Panc1 (cell line): Measurements from ENCODE around the gene ARHGEF2. TPM values are rescaled to one million over a fixed set of nuclear protein-coding genes. Genes with fewer than 3 reads are reported as not detected.

Source experiments
- ATAC-seq: fragments of 200-7000 bp; cut with Tn5 transposase; 2 replicates; pipeline ENCODE4 v1.9.1; 2020; ENCODE audit warnings: mild to moderate bottlenecking, moderate library complexity
- BruUV-seq: library from RNA; stranded (reverse); fragments of 400-500 nt; replicated peaks from 2 replicates; lab custom pipeline; 2021; lab: Mats Ljungman, UMichigan
- CTCF ChIA-PET: fragments of 300-600 bp; sonication (Branson Sonifier 250); formaldehyde crosslinking; loops from one replicate; lab custom pipeline; 2022; ENCODE audit warnings: antibody characterized with exemption; lab: Charles Lee
- POLR2A ChIA-PET: fragments of 300-600 bp; sonication (Branson Sonifier 250); formaldehyde crosslinking; loops from one replicate; lab custom pipeline; 2022; ENCODE audit warnings: antibody characterized with exemption; lab: Charles Lee
- DNase-seq: peaks from one replicate; pipeline ENCODE4 v3.0.0-alpha.2; 2010; ENCODE audit warnings: low read depth, low spot score
- H3K27ac ChIP-seq: 2 replicates; pipeline ENCODE4 v1.5.1; 2011; ENCODE audit warnings: mild to moderate bottlenecking, low read length, inconsistent platforms
- H3K27me3 ChIP-seq: fragments of 200-500 bp; sonication (Bioruptor generic); 2 replicates; pipeline ENCODE4 v1.6.0; 2014; ENCODE audit warnings: low read length, inconsistent platforms; ENCODE audit not compliant: control insufficient read depth, insufficient read depth
- H3K36me3 ChIP-seq: fragments of 200-500 bp; sonication (Bioruptor generic); 2 replicates; pipeline ENCODE4 v1.5.1; 2014; ENCODE audit warnings: inconsistent platforms, mild to moderate bottlenecking, low read length, moderate library complexity; ENCODE audit not compliant: control insufficient read depth, insufficient read depth
- H3K4me1 ChIP-seq: 2 replicates; pipeline ENCODE4 v1.5.1; 2011; ENCODE audit warnings: inconsistent platforms, mild to moderate bottlenecking, low read length, moderate library complexity; ENCODE audit not compliant: control insufficient read depth, insufficient read depth
- H3K4me3 ChIP-seq, 2 experiments: 2 replicates each; pipeline ENCODE4 v1.5.1; 2011 to 2012; ENCODE audit warnings: low read depth in 2 of 2, low read length in 2 of 2, mild to moderate bottlenecking in 2 of 2, inconsistent platforms in 1 of 2, moderate library complexity in 1 of 2
- H3K9me3 ChIP-seq: fragments of 200-500 bp; sonication (Bioruptor generic); 2 replicates; pipeline ENCODE4 v1.5.1; 2014; ENCODE audit warnings: low read depth, mild to moderate bottlenecking, inconsistent platforms, low read length, moderate library complexity; ENCODE audit not compliant: control insufficient read depth, insufficient read depth
- CTCF ChIP-seq: fragments of 450-650 bp; IDR thresholded peaks from 2 replicates; pipeline ENCODE4 v1.5.1; 2017; ENCODE audit warnings: mild to moderate bottlenecking
- POLR2AphosphoS5 ChIP-seq: IDR thresholded peaks from 2 replicates; pipeline ENCODE4 v1.6.1; 2012; ENCODE audit warnings: mild to moderate bottlenecking, low read depth, low read length, moderate library complexity
- SIN3A ChIP-seq: IDR thresholded peaks from 2 replicates; pipeline ENCODE4 v1.6.1; 2012; ENCODE audit warnings: low read depth, mild to moderate bottlenecking, low read length, moderate library complexity, borderline replicate concordance; ENCODE audit not compliant: insufficient read depth
- TCF7L2 ChIP-seq: IDR thresholded peaks from 2 replicates; pipeline ENCODE4 v1.6.1; 2011; ENCODE audit warnings: mild to moderate bottlenecking, low read depth, low read length, inconsistent platforms
- in situ Hi-C: cut with HindIII; loops from 2 replicates; pipeline ENCODE4 v1.10.0; 2016; ENCODE audit warnings: low sequenced_read_pairs, low pct_unique_long_range_greater_than_20kb
- intact Hi-C: fragments of 100-400 bp; cut with micrococcal nuclease; formaldehyde crosslinking; loops from one replicate; pipeline ENCODE4 v1.10.0; 2022; ENCODE audit not compliant: unreplicated experiment
- total RNA-seq: library from RNA; stranded (reverse); gene quantifications from one replicate; pipeline ENCODE4 v1.2.1, GENCODE V29; 2021; ENCODE audit not compliant: unreplicated experiment
- TF ChIP-seq, protein P1 (sequence below), 2 experiments: IDR thresholded peaks; 2 replicates each; pipeline ENCODE4 v1.6.1; 2011 to 2012; ENCODE audit warnings: low read depth in 2 of 2, control low read depth in 1 of 2, low read length in 1 of 2, mild to moderate bottlenecking in 1 of 2, moderate library complexity in 1 of 2; ENCODE audit not compliant: insufficient read depth in 1 of 2

Gene ARHGEF2
- total RNA-seq, 1 experiment from 2014 or later = 87.0 TPM

DNA sequence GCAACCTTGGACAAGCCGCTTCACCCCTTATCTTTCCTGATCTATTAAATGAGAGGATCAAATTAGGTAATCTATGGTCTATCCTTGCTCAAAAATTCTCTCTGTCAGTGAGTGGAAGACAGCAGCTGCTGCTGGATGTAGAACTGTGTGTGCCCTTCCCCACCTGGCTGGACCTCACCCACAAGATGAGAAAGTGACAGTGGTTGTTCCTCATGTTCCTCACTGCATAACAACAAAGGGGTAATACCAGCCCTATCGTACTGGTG is 25.5 kb upstream of the ARHGEF2 start:
- no peaks in the 10 kb centered on the region for H3K27me3 ChIP-seq
- no peaks in the 10 kb centered on the region for H3K9me3 ChIP-seq
- H3K4me1 ChIP-seq = peaks cover 25% of the 10 kb centered on the region
- H3K27ac ChIP-seq = no peak overlapping the region
- TF ChIP-seq, protein P1, sequence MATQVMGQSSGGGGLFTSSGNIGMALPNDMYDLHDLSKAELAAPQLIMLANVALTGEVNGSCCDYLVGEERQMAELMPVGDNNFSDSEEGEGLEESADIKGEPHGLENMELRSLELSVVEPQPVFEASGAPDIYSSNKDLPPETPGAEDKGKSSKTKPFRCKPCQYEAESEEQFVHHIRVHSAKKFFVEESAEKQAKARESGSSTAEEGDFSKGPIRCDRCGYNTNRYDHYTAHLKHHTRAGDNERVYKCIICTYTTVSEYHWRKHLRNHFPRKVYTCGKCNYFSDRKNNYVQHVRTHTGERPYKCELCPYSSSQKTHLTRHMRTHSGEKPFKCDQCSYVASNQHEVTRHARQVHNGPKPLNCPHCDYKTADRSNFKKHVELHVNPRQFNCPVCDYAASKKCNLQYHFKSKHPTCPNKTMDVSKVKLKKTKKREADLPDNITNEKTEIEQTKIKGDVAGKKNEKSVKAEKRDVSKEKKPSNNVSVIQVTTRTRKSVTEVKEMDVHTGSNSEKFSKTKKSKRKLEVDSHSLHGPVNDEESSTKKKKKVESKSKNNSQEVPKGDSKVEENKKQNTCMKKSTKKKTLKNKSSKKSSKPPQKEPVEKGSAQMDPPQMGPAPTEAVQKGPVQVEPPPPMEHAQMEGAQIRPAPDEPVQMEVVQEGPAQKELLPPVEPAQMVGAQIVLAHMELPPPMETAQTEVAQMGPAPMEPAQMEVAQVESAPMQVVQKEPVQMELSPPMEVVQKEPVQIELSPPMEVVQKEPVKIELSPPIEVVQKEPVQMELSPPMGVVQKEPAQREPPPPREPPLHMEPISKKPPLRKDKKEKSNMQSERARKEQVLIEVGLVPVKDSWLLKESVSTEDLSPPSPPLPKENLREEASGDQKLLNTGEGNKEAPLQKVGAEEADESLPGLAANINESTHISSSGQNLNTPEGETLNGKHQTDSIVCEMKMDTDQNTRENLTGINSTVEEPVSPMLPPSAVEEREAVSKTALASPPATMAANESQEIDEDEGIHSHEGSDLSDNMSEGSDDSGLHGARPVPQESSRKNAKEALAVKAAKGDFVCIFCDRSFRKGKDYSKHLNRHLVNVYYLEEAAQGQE (IDR thresholded peaks at IDR 0.05; ENCODE audit: insufficient read depth in 1 of 2, low read depth in 2 of 2, low read length in 1 of 2) = no peak
- TF ChIP-seq TCF7L2 (no peak), SIN3A (no peak), CTCF (no peak), POLR2AphosphoS5 (no peak)
- no peak for DNase-seq
- intact Hi-C loops (no loop called here), in situ Hi-C loops (no loop called here)
- ChIA-PET POLR2A (interaction anchor here (0.6 kb wide), 1 partner anchor 221 kb away, joined by 3 read pairs; no protein-coding TSS in a partner anchor), CTCF (no interaction called here)
- BruUV-seq = no TSS peak
- no peak overlapping the region for H3K4me3 ChIP-seq
- ATAC-seq = no peak
- H3K36me3 ChIP-seq = no peaks in the 10 kb centered on the region

DNA sequence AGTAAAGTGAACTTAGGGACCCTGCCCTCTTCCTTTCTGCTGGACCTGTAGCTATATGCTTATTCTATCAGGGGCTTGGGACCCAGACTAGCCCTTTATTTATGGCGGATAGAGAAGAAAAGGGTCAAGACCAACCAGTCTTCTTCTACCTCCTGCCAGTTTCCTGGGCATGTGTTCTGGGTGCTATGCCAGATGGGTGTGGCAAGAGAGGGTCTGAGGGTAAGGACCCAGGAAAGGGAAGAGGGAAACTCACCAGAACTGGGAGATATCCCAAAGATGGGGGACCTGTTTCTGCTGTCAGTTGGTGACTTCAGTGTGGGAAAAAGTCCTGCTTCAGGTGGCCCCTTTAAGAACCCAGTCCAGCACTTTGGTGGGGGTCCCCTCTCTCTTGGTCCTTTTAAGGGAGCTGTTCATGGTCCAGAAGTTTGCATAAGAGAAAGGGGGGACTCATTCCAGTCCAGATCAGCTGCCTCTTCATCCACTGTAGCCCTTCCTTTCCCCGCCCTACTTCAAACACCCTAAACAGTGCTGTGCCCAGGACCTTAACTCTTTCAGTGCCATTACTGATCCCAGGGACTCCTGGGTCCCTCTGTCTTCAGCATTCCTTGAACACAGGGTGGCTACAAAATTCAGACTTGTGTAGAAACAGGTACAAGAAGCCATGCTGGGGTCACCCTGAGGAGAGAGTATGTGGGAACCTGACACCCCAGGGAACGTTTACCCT is 24.0 kb upstream of the ARHGEF2 start:
- no peaks in the 10 kb centered on the region for H3K27me3 ChIP-seq
- peak overlapping the region; percentile 21; the same call in 1 of the 2 replicates for H3K27ac ChIP-seq
- intact Hi-C loops (no loop called here), in situ Hi-C loops (no loop called here)
- peaks cover 25% of the 10 kb centered on the region for H3K4me1 ChIP-seq
- ChIA-PET POLR2A (interaction anchor here (0.6 kb wide), 1 partner anchor 12 kb away, joined by 4 read pairs; no protein-coding TSS in a partner anchor), CTCF (interaction anchor here (1.1 to 1.7 kb wide), 2 partner anchors 13 to 64 kb away, joined by 4 read pairs; no protein-coding TSS in a partner anchor)
- BruUV-seq = no TSS peak
- H3K9me3 ChIP-seq = no peaks in the 10 kb centered on the region
- no peak for TF ChIP-seq CTCF
- TF ChIP-seq SIN3A = no peak
- TF ChIP-seq, protein P1 (IDR thresholded peaks at IDR 0.05; ENCODE audit: insufficient read depth in 1 of 2, low read depth in 2 of 2, low read length in 1 of 2) = no peak
- no peak for TF ChIP-seq TCF7L2
- TF ChIP-seq POLR2AphosphoS5 = no peak
- no peaks in the 10 kb centered on the region for H3K36me3 ChIP-seq
- DNase-seq = no peak
- no peak for ATAC-seq
- no peak overlapping the region for H3K4me3 ChIP-seq
